Activated T-helper 1 cell treated with anti-CD3 and anti-CD28 coated beads, Interleukin-12 subunit alpha, Interleukin-12 subunit beta, Interleukin-2, Interleukin-4 antibody, amounts not matched to agents 30 ng/mL and 10 ng/mL and 1 ng/mL, durations not matched to agents 14 hours and 24 hours and 36 hours (primary cell): ENCODE data around the gene GNG2. TPM values are rescaled to one million over a fixed set of nuclear protein-coding genes. Genes with fewer than 3 reads are reported as not detected.
"Not testable (repeated sequence)": the region's sequence is repeated elsewhere in the genome, so short reads cannot be mapped to it uniquely, and the experiment has no call there.

Experiments used
- DNase-seq: peaks from one replicate; pipeline ENCODE4 v3.0.0; 2021; ENCODE audit warnings: low spot score
- H3K27ac Mint-ChIP-seq: one replicate; pipeline ENCODE4 v1.8.0; 2021; ENCODE audit warnings: mild to moderate bottlenecking, mixed read lengths
- H3K27me3 Mint-ChIP-seq: one replicate; pipeline ENCODE4 v1.8.0; 2022; ENCODE audit warnings: mild to moderate bottlenecking, moderate library complexity, mixed read lengths; ENCODE audit not compliant: insufficient read depth
- H3K36me3 Mint-ChIP-seq: one replicate; pipeline ENCODE4 v1.8.0; 2021; ENCODE audit warnings: low read depth, mixed read lengths
- H3K4me1 Mint-ChIP-seq: one replicate; pipeline ENCODE4 v1.8.0; 2021; ENCODE audit warnings: low read depth, mixed read lengths
- H3K4me3 Mint-ChIP-seq: one replicate; pipeline ENCODE4 v1.8.0; 2021; ENCODE audit warnings: mild to moderate bottlenecking, moderate library complexity, mixed read lengths
- H3K9me3 Mint-ChIP-seq: one replicate; pipeline ENCODE4 v1.8.0; 2021; ENCODE audit warnings: mixed read lengths
- intact Hi-C: fragments of 100-400 bp; cut with micrococcal nuclease; formaldehyde crosslinking; loops from one replicate; pipeline ENCODE4 v1.15.1; 2024
- total RNA-seq: library from RNA; stranded (reverse); gene quantifications from 2 replicates; pipeline ENCODE4 v1.2.3, GENCODE V29; 2022

The GNG2 gene
- total RNA-seq, 1 donor from 2014 or later = 128 TPM

GRCh38 chr14:51880835-51881580 is 20.6 kb downstream of the GNG2 start:
- Mint-ChIP-seq H3K4me1 (peaks cover 67% of the 10 kb centered on the region), H3K9me3 (no peaks in the 10 kb centered on the region), H3K27ac (peak overlapping the region; percentile 8), H3K36me3 (peaks cover 47% of the 10 kb centered on the region), H3K27me3 (no peaks in the 10 kb centered on the region), H3K4me3 (no peak overlapping the region)
- intact Hi-C loops = no loop called here
- no peak for DNase-seq

GRCh38 chr14:51881636-51882035 is 21.2 kb downstream of the GNG2 start:
- Mint-ChIP-seq H3K9me3 (no peaks in the 10 kb centered on the region), H3K4me1 (peaks cover 66% of the 10 kb centered on the region), H3K27me3 (no peaks in the 10 kb centered on the region), H3K4me3 (no peak overlapping the region), H3K36me3 (peaks cover 51% of the 10 kb centered on the region), H3K27ac (no peak overlapping the region)
- intact Hi-C loops = no loop called here
- no peak for DNase-seq

DNA sequence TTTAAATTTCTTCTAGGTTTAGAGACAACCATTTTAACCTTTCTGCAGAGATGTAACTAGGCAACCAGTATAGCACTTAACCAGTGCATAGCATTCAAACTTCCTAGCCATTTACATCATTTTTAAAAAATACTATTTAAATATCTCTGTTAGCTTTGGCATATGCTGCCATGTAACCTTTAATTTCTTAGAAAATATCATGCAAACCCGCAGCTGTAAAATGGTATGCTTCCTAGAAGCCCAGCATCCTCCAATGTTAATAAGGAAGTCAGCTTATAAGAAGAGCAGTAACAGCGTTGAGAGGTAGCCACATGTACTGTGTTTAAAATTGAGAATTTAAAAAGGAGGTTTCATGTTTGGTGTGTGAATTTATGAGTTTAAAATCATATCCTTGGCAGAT is 22.8 kb downstream of the GNG2 start:
- Mint-ChIP-seq H3K36me3 (peaks cover 53% of the 10 kb centered on the region), H3K4me3 (peak overlapping the region; percentile 43), H3K27ac (peak overlapping the region; percentile 76), H3K27me3 (no peaks in the 10 kb centered on the region), H3K4me1 (peaks cover 58% of the 10 kb centered on the region), H3K9me3 (no peaks in the 10 kb centered on the region)
- DNase-seq = no peak
- intact Hi-C loops = loop anchor here (1.0 kb wide), 1 partner anchor 10 kb away; no protein-coding TSS in a partner anchor

- DNase-seq = no peak
- Mint-ChIP-seq H3K4me3 (peak overlapping the region; percentile 67), H3K36me3 (peaks cover 49% of the 10 kb centered on the region), H3K9me3 (no peaks in the 10 kb centered on the region), H3K4me1 (peaks cover 60% of the 10 kb centered on the region), H3K27me3 (no peaks in the 10 kb centered on the region), H3K27ac (peak overlapping the region; percentile 75)
- intact Hi-C loops = loop anchor here (1.0 kb wide), 1 partner anchor 21 kb away; no protein-coding TSS in a partner anchor
Measured at GRCh38 chr14:51884086-51884927, 23.9 kb downstream of the GNG2 start.

GRCh38 chr14:51889851-51890250 is 29.4 kb downstream of the GNG2 start:
- intact Hi-C loops = no loop called here
- Mint-ChIP-seq H3K36me3 (peaks cover 44% of the 10 kb centered on the region), H3K27ac (peak overlapping the region; percentile 52), H3K9me3 (no peaks in the 10 kb centered on the region), H3K4me1 (peaks cover 55% of the 10 kb centered on the region), H3K27me3 (no peaks in the 10 kb centered on the region), H3K4me3 (no peak overlapping the region)
- DNase-seq = no peak

DNA sequence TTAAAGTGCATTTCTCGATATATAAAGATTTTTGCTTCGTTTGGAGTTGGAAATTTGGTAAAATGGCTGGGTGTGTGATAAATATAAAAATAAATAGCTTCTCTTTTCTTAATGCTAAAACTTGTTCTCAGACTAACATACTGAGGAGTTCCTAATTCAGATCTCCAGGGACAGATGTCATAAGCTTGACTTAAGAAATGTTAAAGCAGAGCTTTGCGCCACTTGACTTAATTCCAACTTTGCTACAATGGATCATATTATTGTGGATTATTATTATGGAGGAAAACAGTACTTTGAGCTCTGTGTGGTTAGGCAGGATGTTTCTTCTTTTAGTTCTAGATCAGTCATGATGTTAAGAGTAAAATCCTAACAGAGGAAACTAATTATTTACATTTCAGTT is 33.8 kb downstream of the GNG2 start:
- H3K4me1 Mint-ChIP-seq = peaks cover 44% of the 10 kb centered on the region
- H3K36me3 Mint-ChIP-seq = peaks cover 52% of the 10 kb centered on the region
- H3K9me3 Mint-ChIP-seq = peaks cover 2% of the 10 kb centered on the region
- no peak overlapping the region for H3K27ac Mint-ChIP-seq
- intact Hi-C loops = no loop called here
- no peak overlapping the region for H3K4me3 Mint-ChIP-seq
- DNase-seq = no peak
- H3K27me3 Mint-ChIP-seq = no peaks in the 10 kb centered on the region

GRCh38 chr14:51895375-51895774 is 35.0 kb downstream of the GNG2 start:
- peaks cover 11% of the 10 kb centered on the region for H3K9me3 Mint-ChIP-seq
- H3K27ac Mint-ChIP-seq = no peak overlapping the region
- no peak overlapping the region for H3K4me3 Mint-ChIP-seq
- H3K27me3 Mint-ChIP-seq = no peaks in the 10 kb centered on the region
- intact Hi-C loops = no loop called here
- peaks cover 45% of the 10 kb centered on the region for H3K4me1 Mint-ChIP-seq
- no peak for DNase-seq
- H3K36me3 Mint-ChIP-seq = peaks cover 59% of the 10 kb centered on the region

- H3K27me3 Mint-ChIP-seq = no peaks in the 10 kb centered on the region
- H3K27ac Mint-ChIP-seq = peak overlapping the region; percentile 68
- peaks cover 36% of the 10 kb centered on the region for H3K4me1 Mint-ChIP-seq
- intact Hi-C loops = no loop called here
- peaks cover 56% of the 10 kb centered on the region for H3K36me3 Mint-ChIP-seq
- peaks cover 17% of the 10 kb centered on the region for H3K9me3 Mint-ChIP-seq
- H3K4me3 Mint-ChIP-seq = no peak overlapping the region
- no peak for DNase-seq
Measured at GRCh38 chr14:51897791-51898355, 37.5 kb downstream of the GNG2 start.

DNA sequence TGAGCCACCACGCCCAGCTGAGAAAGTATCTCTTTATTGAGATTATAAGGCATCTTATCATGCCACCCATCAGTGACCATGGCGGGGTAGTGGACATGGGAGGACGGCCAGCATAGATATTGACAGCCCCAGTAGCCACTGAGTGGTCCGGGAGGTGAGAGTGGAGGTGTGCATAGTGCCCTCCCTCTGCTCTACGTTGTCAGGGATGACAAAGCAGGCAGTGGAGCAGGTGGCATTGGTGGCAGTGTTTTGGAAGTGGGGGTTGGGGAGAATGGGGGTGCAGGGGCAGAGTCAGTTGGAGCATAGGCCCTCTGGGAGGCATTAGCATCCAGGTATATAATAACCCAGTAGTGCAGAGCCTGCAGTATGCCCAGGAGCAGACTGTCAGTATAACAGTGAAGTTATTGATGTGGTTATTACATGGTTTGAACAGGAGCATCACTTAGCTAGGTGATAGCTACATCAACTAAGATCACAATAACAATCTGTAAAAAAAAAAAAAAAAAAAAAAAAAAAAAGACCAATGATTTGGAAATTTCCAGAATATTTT is 41.1 kb downstream of the GNG2 start:
- peaks cover 68% of the 10 kb centered on the region for H3K36me3 Mint-ChIP-seq
- DNase-seq = no peak
- H3K27ac Mint-ChIP-seq = no peak overlapping the region
- H3K27me3 Mint-ChIP-seq = no peaks in the 10 kb centered on the region
- H3K4me1 Mint-ChIP-seq = peaks cover 49% of the 10 kb centered on the region
- no peak overlapping the region for H3K4me3 Mint-ChIP-seq
- intact Hi-C loops = no loop called here
- H3K9me3 Mint-ChIP-seq = peaks cover 46% of the 10 kb centered on the region

- peak; percentile 33 for DNase-seq
- Mint-ChIP-seq H3K27ac (peak overlapping the region; percentile 75), H3K4me3 (peak overlapping the region; percentile 2), H3K36me3 (peaks cover 68% of the 10 kb centered on the region), H3K9me3 (peaks cover 49% of the 10 kb centered on the region), H3K4me1 (peaks cover 27% of the 10 kb centered on the region)
- H3K27me3 Mint-ChIP-seq = not testable (repeated sequence)
- intact Hi-C loops = loop anchor here (1.0 to 5.0 kb wide), 6 partner anchors 21 to 72 kb away; partner anchors contain the start of gene GNG2
Measured at GRCh38 chr14:51905656-51906121, 45.3 kb downstream of the GNG2 start.

DNA sequence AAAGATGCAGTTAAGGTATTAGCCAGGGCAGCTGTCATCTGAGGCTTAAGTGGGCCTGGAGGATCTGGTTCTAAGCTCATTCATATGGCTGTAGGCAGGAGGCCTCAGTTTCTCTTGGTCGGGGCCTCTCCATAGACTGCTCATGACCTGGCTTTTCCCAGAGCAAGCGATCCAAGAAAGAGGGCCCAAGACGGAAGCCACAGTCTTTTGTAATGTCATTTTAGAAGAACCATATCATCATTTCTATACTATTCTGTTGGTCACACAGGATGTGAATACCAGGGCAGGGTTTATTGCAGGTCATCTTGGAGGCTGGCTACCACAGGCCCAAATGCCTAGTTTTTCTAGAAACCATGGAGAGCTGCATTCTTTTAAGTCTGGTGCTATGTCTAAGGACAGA is 47.7 kb downstream of the GNG2 start:
- Mint-ChIP-seq H3K4me3 (no peak overlapping the region), H3K27me3 (no peaks in the 10 kb centered on the region), H3K9me3 (peaks cover 43% of the 10 kb centered on the region), H3K4me1 (peaks cover 47% of the 10 kb centered on the region), H3K36me3 (peaks cover 72% of the 10 kb centered on the region), H3K27ac (peak overlapping the region; percentile 36)
- intact Hi-C loops = loop anchor here (5.0 kb wide), 1 partner anchor 69 kb away; no protein-coding TSS in a partner anchor
- no peak for DNase-seq

GRCh38 chr14:51912112-51912786 is 51.8 kb downstream of the GNG2 start:
- peaks cover 56% of the 10 kb centered on the region for H3K36me3 Mint-ChIP-seq

More at GRCh38 chr14:51912112-51912786, 51.8 kb downstream of the GNG2 start:
- H3K27me3 Mint-ChIP-seq = no peaks in the 10 kb centered on the region
- intact Hi-C loops = no loop called here
- DNase-seq = no peak
- H3K9me3 Mint-ChIP-seq = peaks cover 14% of the 10 kb centered on the region
- no peak overlapping the region for H3K27ac Mint-ChIP-seq
- peaks cover 49% of the 10 kb centered on the region for H3K4me1 Mint-ChIP-seq
- no peak overlapping the region for H3K4me3 Mint-ChIP-seq
